ENCODE data around the gene PGA5.
"Not testable (repeated sequence)": the region's sequence is repeated elsewhere in the genome, so short reads cannot be mapped to it uniquely, and the experiment has no call there.

The PGA5 gene

DNA sequence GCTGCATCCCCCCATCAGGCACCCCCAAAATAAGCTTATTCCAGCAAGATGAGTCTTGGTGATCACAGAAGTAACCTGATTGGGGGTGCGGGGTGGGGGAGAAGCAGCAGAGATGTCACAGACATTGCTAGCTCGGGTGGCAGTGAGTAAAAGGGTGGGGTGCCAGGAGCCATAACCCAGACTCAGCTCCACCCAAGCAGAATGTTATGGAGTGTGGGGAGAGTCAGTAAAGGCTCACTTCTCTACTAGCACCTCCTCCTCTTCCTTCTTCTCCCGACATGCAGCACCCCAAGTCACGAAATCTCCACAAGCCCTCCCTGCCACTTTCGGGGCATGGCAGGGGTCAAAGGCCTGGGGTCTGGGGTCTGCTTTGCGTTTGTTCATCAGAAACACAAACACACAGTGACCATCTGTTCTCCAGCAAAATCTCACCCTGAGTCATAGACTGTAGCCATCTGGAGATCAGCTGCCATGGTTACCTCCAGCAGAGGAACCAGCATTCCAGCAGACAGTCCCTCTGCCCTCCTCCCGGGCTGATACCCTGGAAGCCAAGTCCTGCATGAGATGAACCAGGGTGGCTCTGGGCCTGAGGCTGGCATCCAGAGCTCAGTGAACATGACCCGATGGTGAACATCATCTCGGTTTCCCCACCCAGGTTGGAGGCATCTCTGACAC lies 33.2 kb upstream of the PGA5 start:
- H3K27ac ChIP-seq; DNase-seq (ENCODE audit: low read depth, low spot score); H3K36me3 ChIP-seq (ENCODE audit: insufficient read depth, low read length); H3K4me3 ChIP-seq; H3K9ac ChIP-seq (ENCODE audit: insufficient read length); H3K9me3 ChIP-seq (ENCODE audit: low read depth, low read length): not testable (repeated sequence)

DNA sequence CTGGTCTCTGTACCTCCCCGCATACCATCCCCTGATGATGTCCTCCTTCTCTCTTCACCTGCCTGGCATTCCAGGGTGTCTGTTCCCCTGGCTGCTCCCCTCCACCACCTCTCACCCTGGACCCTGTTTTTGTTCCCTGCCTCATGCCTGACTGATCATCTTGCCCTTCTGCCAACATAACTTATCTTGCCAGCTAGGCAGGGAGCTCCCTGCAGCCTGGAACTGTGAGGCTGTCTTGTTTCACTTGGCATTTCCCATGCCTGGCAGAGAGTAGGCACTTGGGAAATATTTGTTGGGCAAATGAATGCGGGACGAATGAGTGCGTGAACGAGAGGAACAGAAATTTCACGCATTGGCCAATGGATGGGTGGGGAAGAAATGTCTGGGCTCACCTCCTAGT lies 30.3 kb upstream of the PGA5 start:
- H3K4me3 ChIP-seq; H3K9me3 ChIP-seq (ENCODE audit: low read depth, low read length); H3K36me3 ChIP-seq (ENCODE audit: insufficient read depth, low read length); H3K9ac ChIP-seq (ENCODE audit: insufficient read length); H3K27ac ChIP-seq; DNase-seq (ENCODE audit: low read depth, low spot score): not testable (repeated sequence)

DNA sequence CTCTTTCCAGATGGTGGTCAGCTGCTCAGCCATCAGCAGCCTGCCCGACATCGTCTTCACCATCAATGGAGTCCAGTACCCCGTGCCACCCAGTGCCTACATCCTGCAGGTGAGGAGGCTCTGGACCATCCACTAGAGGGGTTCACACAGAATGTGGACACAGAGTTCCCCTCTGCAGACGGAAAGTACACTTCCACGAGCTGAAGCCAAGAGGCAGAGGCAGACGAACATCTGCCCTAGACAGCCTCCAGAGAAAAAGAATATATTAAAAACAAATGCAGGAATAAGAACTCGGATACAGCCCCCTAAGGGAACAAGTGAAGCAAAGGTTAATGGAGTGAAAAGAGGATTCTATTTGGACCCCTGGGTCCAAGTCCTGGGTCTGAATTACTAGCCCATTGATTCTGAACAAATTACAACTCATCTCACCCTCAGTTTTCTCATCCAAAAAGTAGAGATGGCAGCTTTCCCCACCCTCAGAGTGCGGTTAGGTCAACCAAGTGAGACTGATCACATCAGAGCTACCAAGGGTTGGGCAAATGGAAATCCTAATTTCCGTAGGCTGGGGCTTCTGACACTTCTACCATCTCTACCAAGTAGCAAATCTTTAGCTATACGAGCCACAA lies 29.5 kb upstream of the PGA5 start:
- not testable (repeated sequence) for H3K9me3 ChIP-seq (ENCODE audit: low read depth, low read length); H3K36me3 ChIP-seq (ENCODE audit: insufficient read depth, low read length); H3K9ac ChIP-seq (ENCODE audit: insufficient read length); H3K4me3 ChIP-seq; H3K27ac ChIP-seq; DNase-seq (ENCODE audit: low read depth, low spot score)

DNA sequence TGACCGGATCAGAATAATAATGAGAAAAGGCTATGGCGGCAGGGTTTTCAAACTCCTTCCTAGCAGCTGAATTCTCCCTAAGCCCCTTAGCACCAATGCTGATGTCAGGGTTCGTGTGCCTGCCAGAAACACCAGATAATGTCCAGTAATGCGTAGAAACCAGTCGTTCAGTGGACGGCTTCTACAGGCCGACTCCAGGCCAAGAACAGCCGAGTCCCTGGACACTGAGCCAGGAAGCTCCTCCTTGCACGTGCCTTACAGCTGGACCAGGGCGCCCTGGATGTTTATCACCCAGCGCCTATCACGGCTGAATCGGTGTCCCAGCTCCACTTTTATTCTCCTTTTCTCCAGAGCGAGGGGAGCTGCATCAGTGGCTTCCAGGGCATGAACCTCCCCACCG lies 28.8 kb upstream of the PGA5 start:
- not testable (repeated sequence) for DNase-seq (ENCODE audit: low read depth, low spot score); H3K9me3 ChIP-seq (ENCODE audit: low read depth, low read length); H3K36me3 ChIP-seq (ENCODE audit: insufficient read depth, low read length); H3K9ac ChIP-seq (ENCODE audit: insufficient read length); H3K4me3 ChIP-seq; H3K27ac ChIP-seq

DNA sequence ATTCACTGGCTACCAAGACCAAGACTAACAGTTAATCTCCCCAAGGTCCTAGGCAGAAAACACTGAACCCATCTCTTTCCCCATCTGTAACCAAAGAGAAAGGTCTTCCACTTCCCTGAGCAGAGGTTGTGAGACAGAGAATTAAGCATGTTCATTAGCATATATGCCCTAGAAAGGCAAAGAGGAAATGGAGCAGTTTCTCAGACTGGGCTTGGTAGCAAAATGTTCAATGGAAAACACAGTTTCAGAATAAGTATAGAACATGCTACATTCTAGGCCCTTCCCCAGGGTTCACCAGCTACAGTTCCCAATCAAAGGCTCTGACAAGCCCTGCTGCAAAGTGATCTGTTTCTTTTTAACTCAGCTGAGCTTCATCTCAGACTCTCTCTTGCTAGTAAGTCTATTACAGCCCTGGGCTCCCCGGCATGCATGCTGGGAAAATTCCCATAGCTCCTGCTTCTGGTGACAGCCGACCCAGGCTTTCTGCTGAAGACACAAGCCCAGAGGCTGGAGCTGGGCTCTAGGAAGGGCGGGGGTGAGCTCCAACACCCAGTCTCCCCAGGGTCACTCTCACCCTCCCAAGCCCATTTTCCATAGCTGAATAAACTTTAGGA lies 27.2 kb upstream of the PGA5 start:
- H3K27ac ChIP-seq; H3K4me3 ChIP-seq; H3K9ac ChIP-seq (ENCODE audit: insufficient read length); DNase-seq (ENCODE audit: low read depth, low spot score); H3K9me3 ChIP-seq (ENCODE audit: low read depth, low read length); H3K36me3 ChIP-seq (ENCODE audit: insufficient read depth, low read length): not testable (repeated sequence)

DNA sequence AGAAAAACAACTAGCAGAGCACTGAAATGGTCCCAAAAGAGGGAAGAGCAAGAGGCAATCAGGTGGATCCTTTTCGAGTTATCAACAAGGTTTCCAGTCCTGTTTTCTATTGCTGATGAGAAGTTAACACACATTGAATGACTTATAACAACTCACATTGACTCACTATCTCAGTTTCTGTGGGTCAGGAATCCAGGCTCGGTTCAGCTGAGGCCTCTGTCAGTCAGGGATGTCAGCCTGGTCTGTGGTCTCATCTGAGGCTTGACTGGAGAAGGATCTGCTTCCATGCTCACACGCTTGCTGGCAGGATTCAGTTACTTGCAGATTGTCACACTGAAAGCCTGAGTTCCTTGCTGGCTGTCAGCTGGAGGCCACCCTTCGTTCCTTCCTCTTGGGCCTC lies 22.7 kb upstream of the PGA5 start:
- not testable (repeated sequence) for H3K27ac ChIP-seq; H3K9ac ChIP-seq (ENCODE audit: insufficient read length); DNase-seq (ENCODE audit: low read depth, low spot score); H3K9me3 ChIP-seq (ENCODE audit: low read depth, low read length); H3K4me3 ChIP-seq; H3K36me3 ChIP-seq (ENCODE audit: insufficient read depth, low read length)

DNA sequence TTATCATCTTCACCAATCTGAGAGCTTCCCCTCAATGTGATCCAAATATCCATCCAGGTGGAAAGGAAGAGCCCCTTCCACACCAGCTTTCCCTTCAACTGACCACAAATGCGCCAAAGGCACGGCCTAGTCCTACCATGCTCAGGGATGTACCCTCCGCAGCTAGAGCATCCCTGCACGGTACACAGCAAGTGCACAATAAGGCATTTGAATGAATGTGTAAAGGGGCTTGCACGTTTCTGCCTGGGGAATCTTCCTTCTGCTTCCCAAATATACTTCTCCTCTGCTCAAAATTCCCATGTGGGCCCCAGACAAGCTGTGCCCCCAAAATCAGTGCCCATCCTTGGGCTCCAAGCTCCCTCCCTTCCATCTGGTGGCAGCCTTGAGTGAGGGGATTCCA lies 22.0 kb upstream of the PGA5 start:
- H3K27ac ChIP-seq; DNase-seq (ENCODE audit: low read depth, low spot score); H3K9me3 ChIP-seq (ENCODE audit: low read depth, low read length); H3K4me3 ChIP-seq; H3K36me3 ChIP-seq (ENCODE audit: insufficient read depth, low read length); H3K9ac ChIP-seq (ENCODE audit: insufficient read length): not testable (repeated sequence)

DNA sequence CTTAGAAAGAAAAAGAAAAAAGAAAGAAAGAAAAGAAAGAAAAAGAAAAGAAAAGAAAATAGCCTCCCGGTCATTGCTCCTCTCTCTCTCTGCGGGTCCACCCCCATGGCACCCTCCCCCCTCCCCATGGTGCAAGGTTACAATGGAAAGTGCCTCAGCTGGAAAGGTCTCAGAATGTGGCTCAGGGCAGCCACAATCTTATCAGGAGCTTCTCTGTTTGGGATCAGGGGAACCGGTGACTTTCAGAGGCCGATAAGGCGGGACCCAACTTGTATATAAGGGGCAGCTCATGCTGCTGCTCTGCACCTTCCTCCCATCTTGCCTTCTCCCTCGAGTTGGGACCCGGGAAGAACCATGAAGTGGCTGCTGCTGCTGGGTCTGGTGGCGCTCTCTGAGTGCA lies 18.9 kb upstream of the PGA5 start, which contains the start of gene PGA4:
Gene PGA4, plus strand, starts transcription at position 301 of the 400 bp plus-strand sequence. Its CDS starts 54 bp downstream, at position 355.
- not testable (repeated sequence) for H3K36me3 ChIP-seq (ENCODE audit: insufficient read depth, low read length); H3K27ac ChIP-seq; H3K9ac ChIP-seq (ENCODE audit: insufficient read length); DNase-seq (ENCODE audit: low read depth, low spot score); H3K4me3 ChIP-seq; H3K9me3 ChIP-seq (ENCODE audit: low read depth, low read length)

DNA sequence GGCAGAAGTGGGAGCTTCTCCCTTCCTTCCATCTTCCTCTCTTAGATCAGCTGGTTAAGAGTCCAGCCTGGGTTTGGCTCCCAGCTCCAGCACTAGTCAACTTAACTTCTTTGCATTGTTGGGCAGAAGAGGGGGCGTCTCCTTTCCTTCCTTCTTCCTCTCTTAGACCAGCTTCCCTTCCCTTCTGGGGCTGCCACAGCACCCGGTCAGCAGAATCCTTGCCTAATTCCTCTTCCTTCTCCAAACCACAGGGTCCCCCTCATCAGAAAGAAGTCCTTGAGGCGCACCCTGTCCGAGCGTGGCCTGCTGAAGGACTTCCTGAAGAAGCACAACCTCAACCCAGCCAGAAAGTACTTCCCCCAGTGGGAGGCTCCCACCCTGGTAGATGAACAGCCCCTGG lies 18.3 kb upstream of the PGA5 start:
- H3K9ac ChIP-seq (ENCODE audit: insufficient read length); H3K4me3 ChIP-seq; H3K36me3 ChIP-seq (ENCODE audit: insufficient read depth, low read length); DNase-seq (ENCODE audit: low read depth, low spot score); H3K27ac ChIP-seq; H3K9me3 ChIP-seq (ENCODE audit: low read depth, low read length): not testable (repeated sequence)

DNA sequence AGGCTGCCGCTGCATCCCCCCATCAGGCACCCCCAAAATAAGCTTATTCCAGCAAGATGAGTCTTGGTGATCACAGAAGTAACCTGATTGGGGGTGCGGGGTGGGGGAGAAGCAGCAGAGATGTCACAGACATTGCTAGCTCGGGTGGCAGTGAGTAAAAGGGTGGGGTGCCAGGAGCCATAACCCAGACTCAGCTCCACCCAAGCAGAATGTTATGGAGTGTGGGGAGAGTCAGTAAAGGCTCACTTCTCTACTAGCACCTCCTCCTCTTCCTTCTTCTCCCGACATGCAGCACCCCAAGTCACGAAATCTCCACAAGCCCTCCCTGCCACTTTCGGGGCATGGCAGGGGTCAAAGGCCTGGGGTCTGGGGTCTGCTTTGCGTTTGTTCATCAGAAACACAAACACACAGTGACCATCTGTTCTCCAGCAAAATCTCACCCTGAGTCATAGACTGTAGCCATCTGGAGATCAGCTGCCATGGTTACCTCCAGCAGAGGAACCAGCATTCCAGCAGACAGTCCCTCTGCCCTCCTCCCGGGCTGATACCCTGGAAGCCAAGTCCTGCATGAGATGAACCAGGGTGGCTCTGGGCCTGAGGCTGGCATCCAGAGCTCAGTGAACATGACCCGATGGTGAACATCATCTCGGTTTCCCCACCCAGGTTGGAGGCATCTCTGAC lies 14.4 kb upstream of the PGA5 start:
- H3K9ac ChIP-seq (ENCODE audit: insufficient read length); H3K4me3 ChIP-seq; H3K27ac ChIP-seq; H3K36me3 ChIP-seq (ENCODE audit: insufficient read depth, low read length); DNase-seq (ENCODE audit: low read depth, low spot score); H3K9me3 ChIP-seq (ENCODE audit: low read depth, low read length): not testable (repeated sequence)

DNA sequence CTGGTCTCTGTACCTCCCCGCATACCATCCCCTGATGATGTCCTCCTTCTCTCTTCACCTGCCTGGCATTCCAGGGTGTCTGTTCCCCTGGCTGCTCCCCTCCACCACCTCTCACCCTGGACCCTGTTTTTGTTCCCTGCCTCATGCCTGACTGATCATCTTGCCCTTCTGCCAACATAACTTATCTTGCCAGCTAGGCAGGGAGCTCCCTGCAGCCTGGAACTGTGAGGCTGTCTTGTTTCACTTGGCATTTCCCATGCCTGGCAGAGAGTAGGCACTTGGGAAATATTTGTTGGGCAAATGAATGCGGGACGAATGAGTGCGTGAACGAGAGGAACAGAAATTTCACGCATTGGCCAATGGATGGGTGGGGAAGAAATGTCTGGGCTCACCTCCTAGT lies 11.5 kb upstream of the PGA5 start:
- DNase-seq (ENCODE audit: low read depth, low spot score); H3K27ac ChIP-seq; H3K36me3 ChIP-seq (ENCODE audit: insufficient read depth, low read length); H3K9ac ChIP-seq (ENCODE audit: insufficient read length); H3K9me3 ChIP-seq (ENCODE audit: low read depth, low read length); H3K4me3 ChIP-seq: not testable (repeated sequence)

DNA sequence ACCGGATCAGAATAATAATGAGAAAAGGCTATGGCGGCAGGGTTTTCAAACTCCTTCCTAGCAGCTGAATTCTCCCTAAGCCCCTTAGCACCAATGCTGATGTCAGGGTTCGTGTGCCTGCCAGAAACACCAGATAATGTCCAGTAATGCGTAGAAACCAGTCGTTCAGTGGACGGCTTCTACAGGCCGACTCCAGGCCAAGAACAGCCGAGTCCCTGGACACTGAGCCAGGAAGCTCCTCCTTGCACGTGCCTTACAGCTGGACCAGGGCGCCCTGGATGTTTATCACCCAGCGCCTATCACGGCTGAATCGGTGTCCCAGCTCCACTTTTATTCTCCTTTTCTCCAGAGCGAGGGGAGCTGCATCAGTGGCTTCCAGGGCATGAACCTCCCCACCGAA lies 9.9 kb upstream of the PGA5 start:
- not testable (repeated sequence) for H3K36me3 ChIP-seq (ENCODE audit: insufficient read depth, low read length); H3K27ac ChIP-seq; H3K9me3 ChIP-seq (ENCODE audit: low read depth, low read length); H3K4me3 ChIP-seq; H3K9ac ChIP-seq (ENCODE audit: insufficient read length); DNase-seq (ENCODE audit: low read depth, low spot score)

DNA sequence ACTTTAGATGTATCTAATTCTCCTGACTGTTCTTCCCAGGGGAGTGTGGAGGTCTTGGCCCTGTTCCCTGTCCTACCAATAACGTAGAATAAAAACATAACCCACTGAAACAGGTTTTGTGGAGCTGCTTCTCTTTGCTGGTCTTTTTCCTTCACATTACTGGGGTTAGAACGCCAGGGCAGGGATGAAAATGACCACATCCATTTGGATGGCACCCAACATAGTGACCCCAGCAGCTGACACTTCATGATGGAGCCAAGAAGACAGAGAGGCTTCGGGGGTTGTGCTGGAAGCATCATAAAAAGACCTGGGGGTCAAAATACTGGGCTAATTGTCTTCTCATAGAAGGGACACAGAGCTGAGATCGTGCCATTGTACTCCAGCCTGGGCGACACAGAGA lies 9.4 kb upstream of the PGA5 start:
- H3K9me3 ChIP-seq (ENCODE audit: low read depth, low read length); H3K4me3 ChIP-seq; DNase-seq (ENCODE audit: low read depth, low spot score); H3K9ac ChIP-seq (ENCODE audit: insufficient read length); H3K27ac ChIP-seq; H3K36me3 ChIP-seq (ENCODE audit: insufficient read depth, low read length): not testable (repeated sequence)

DNA sequence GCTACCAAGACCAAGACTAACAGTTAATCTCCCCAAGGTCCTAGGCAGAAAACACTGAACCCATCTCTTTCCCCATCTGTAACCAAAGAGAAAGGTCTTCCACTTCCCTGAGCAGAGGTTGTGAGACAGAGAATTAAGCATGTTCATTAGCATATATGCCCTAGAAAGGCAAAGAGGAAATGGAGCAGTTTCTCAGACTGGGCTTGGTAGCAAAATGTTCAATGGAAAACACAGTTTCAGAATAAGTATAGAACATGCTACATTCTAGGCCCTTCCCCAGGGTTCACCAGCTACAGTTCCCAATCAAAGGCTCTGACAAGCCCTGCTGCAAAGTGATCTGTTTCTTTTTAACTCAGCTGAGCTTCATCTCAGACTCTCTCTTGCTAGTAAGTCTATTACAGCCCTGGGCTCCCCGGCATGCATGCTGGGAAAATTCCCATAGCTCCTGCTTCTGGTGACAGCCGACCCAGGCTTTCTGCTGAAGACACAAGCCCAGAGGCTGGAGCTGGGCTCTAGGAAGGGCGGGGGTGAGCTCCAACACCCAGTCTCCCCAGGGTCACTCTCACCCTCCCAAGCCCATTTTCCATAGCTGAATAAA lies 8.3 kb upstream of the PGA5 start:
- not testable (repeated sequence) for H3K4me3 ChIP-seq; H3K9ac ChIP-seq (ENCODE audit: insufficient read length); H3K27ac ChIP-seq; H3K36me3 ChIP-seq (ENCODE audit: insufficient read depth, low read length); DNase-seq (ENCODE audit: low read depth, low spot score); H3K9me3 ChIP-seq (ENCODE audit: low read depth, low read length)

All from SK-N-MC (cell line).